Measurements from ENCODE around the gene POLR2E.

DNA sequence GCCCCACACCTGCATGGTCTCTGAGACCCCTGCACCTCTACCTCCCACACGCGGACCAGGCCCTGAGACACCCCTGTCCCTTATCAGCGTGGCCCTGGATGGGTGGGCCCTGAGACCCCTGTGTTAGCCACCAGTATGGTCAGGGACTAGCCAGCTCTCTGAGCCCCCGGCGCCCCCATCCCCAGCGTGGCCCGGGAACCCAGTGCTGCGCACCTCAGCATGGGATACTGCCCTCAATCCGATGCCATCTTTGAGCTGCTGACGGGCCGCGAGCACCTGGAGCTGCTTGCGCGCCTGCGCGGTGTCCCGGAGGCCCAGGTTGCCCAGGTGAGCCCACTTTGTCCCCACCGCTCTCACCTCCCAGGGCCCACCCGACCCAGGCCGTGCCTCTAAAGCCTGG lies 33.2 kb downstream of the POLR2E start:
- TF ChIP-seq POLR2A (IDR thresholded peaks at IDR 0.05) (no peak), CTCF (IDR thresholded peaks at IDR 0.05) (no peak), POLR2AphosphoS5 (IDR thresholded peaks at IDR 0.05) (no peak), EP300 (IDR thresholded peaks at IDR 0.05) (no peak)
